T-helper 9 cell (primary cell): Measurements from ENCODE around the gene LYZL6.

Experiments used
- DNase-seq: peaks from one replicate; pipeline ENCODE4 v3.0.0-alpha.2; 2020
- total RNA-seq, 2 donors: gene quantifications; one replicate each; lab custom pipeline; 2026; lab: John Stamatoyannopoulos, UW

Gene LYZL6, protein sequence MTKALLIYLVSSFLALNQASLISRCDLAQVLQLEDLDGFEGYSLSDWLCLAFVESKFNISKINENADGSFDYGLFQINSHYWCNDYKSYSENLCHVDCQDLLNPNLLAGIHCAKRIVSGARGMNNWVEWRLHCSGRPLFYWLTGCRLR
- 0 reads per million in 2 donors for total RNA-seq

DNA sequence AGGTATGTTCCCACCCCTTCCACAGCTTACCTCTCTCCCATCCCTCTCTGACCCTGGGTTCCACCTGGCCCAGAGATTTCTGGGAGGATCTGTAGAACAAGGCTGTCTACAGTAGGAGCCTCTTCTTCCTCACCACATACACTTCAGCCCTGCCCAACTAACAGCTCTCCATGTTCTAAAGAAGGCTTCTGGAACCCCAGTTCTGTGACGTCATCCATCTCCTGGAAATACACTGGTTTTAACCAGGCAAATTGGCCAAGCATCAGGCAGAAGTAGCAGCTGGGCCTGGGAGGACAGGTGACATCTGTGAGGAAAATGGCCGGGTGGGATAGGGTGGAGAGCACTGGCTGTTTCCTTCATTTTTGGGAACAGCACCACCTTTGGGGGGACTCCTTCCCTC, at the start of gene LYZL6:
Gene LYZL6, minus strand, starts transcription at position 177 of the 400 bp plus-strand sequence. CDS start 4,357 bp downstream, outside the sequence.
- DNase-seq, result no peak

DNA sequence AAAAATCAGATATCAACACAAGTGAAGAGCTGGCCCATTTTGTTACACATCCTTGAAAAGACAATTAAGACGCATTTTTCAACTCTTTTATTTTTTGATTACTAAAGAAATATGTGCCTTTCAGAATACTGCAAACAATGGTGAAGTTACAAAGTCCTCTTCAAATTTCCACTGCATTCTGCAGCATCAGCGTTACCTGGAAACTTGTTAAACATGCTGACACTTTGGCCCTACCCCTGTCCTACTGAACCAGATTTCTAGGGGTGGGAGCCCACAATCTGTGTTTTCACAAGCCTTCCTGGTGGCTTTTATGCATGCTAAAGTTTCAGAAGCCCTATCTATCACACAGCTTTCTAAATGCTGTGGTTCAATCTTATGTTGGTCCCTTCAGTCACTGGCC, 47.6 kb upstream of the LYZL6 start:
- no peak for DNase-seq

DNA sequence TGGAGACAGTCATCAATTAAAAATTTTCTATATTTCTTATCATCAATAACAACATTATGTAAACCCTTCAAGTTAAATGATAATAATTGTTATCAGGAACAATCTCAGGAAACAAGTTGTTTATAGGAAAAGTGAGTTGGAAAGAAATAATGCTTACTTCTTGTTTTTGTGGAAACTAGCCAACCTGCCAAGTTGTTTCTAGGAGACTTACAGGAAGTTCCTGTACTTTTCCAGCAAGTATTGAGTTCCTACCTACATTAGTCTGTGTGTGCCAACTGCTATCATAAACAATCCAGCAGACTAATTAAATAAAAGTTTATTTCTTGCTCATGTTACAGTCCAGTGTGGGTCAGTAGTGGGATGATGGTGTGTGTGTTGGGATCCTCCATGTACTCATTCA, 44.7 kb upstream of the LYZL6 start:
- no peak for DNase-seq

DNA sequence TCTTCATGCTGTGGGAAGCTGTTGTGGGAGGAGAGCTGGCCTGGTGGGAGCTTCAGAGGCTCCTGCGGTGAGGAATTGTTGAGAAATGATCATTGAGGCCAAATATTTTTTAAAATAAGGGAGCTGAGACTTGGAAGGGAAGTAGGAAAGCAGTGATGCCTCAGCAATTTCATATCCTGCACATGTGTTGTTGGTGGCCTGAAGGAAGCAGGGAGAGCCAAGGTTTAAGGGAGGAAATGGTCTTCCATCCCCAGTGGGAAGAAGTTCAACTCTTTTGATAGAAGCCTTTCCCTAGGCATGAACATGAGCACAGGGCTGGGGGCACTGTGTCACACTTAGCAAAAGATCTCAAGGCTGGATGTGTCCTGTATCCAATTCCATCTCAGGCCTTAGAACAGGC, 43.1 kb upstream of the LYZL6 start, which contains the start of gene CCL14:
Gene CCL14, minus strand, starts transcription at position 87 of the 400 bp plus-strand sequence. Its CDS starts 80 bp downstream, at position 7.
- DNase-seq, result no peak

DNA sequence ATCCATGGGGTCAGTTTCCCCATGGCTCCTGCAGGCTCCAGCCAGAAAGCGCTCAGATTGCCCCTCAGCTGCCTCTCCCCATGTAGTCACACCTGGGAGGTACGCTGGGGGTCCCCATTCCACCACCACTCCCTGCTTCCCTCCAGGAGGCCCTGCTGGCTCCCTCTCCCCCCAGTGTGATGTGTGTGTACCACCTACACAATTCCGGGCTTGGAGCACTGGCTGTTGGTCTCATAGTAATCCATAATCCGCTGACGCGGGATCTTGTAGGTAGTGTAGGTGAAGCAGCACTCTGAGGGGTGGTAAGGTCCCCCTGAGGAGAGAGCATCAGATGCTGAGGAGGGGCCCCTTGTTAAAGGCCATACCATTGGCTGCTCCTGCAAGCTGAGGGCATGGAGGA, 40.6 kb upstream of the LYZL6 start:
- DNase-seq, result no peak

DNA sequence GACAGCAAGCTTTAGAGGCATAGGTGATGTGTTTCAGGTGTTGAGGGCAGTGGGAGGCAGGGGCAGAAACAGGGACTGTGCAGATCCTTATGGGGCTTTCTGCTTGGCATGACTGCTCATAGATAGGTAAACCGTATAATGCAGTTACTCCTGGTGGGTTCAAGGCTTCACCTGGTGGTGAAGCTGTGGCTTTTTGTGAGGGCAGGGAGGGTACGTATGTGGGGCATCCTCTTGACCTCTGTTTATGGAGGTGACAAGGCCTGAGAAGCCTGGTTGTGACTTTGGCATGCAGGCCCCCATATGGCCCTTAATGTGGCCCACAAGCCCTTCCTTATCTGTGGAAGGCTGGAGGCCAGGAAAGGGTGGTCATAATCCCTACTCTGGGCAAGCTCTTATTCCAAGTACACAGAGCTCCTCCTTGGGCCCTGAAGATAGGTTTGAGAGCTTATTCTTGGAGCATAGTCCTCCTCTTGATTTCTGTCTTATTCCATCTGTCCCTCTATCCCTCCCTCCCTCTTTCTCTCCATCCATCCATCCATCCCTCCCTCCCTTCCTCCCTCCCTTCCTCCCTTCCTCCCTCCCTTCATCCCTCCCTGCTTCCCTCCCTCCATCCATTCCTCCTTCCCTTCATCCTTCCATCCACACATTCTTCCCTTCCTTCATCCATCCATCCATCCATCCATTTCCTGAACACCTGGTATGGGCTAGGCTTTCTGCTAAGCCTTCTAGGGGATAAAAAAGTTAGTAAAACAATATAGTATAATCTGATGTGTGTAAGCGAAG, 39.1 kb upstream of the LYZL6 start:
- no peak for DNase-seq

DNA sequence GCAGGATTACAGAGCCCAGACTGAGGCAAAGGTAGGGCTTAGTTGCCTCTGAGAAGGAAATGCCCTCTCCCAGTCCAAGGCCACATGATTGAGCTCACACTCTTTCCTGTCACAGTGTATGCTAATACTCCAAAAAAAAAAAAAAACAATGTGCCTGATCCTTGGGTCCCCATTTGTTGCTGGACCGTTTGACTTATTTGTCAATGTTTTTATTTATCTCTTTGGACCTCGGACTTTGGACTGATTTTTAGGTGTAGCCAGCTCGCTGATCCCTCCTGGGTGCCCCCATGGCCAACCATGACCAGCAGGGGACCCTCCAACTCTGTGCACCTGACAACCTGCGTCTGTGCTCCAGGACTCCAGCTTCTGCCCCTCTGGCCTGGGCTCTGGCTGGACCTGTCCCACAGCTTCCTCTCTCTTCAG, 38.4 kb upstream of the LYZL6 start:
- no peak for DNase-seq

DNA sequence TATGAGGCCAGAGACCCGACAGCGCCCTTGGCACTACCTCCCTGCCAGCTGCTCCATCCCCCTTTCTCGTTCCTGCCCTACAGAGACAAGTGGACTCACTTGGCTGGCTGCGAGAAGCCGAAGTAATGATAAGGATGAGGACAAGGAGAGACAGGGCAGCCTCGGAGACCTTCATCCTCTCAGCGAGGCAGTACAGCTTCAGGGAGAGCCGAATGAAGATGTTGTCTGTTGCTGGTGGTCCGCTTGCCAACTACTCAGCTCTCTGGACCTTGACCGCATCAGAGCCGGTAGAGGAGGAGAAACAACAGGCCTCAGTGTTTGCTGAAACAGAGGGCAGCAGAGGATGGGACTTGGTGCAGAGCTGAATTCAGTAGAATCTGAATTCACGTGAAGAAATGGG, 37.7 kb upstream of the LYZL6 start, which contains the start of gene CCL16:
Gene CCL16, minus strand, starts transcription at position 252 of the 400 bp plus-strand sequence. Its CDS starts 77 bp downstream, at position 175.
- no peak for DNase-seq

DNA sequence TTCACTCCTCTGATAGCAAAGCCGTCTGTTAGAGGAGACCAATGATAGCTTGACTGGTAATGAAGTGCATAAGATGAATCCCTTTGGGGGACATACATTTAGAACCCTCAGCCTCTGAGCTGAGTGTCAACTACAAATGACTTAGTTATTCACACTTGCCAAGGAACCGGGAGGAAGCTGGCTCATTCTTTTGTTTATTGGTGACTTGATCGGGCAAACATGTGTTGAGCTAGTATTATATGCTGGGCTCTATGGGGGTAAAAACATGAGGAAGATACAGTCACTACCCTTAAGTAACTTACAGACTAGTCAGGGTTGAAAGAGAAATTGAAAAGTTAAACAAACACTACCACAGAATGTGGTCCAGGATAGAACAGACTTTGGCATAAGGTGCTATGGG, 34.8 kb upstream of the LYZL6 start:
- DNase-seq, result no peak

DNA sequence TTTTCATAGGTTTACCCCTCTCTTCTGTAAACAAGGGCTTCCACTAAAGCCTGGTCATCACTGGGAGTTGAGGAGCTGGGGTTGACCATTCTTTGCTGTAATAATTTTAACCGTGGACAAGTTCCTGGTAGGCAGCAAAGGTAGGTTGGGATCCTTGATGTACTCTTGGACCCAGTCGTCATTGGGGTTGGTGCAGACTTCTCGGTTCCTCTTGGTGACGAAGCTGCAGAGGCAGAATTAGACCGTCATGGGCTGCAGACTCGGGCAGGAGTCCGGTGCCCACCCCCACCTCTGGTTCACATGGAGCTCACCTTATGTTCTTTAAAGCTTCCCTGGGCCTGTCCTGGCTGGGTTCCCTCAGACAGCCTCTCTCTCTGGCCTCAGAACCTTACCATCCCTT, 34.0 kb upstream of the LYZL6 start:
- no peak for DNase-seq

DNA sequence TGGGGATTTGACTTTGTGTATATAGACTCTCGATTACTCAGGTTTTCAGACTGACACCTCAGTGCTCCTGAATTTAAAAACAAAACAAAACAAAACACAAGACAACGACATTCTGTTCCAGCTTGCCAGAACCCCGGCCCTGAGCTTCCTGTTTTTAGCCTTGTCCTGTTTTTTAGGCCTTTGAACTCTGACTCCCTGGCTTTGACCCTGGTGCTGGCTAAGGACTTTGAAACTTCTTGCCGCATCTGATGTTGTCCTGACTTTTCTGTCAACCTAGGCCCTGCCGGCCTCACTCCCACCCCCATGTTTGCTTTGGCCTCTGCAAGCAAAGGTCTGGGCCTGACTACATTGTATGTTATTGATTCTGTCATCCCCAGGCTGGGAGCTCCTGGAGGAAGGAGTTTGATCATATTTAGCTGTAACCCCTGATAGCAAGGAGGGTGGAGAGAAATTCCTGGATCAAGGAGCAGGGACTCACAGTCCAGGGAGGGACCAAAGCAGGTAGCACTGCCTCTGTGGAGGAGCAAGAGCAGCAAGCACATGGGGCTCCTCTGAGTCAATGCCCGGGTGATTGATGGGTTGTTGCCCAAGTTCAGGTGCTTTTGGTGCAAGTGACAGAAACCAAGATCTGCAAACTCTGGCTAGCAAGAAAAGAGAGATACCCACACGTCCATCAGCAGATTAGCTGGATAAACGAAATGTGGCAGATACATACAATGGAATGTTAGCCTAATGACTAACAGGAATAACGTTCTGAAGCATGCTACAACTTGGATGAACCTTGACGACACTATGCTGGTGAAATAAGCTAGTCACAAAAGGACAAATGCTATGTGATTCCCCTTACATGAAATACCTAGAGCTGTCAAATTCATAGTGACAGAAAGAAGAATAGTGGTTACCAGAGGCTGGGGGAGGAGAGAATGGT, 30.1 kb upstream of the LYZL6 start:
- DNase-seq, result no peak

DNA sequence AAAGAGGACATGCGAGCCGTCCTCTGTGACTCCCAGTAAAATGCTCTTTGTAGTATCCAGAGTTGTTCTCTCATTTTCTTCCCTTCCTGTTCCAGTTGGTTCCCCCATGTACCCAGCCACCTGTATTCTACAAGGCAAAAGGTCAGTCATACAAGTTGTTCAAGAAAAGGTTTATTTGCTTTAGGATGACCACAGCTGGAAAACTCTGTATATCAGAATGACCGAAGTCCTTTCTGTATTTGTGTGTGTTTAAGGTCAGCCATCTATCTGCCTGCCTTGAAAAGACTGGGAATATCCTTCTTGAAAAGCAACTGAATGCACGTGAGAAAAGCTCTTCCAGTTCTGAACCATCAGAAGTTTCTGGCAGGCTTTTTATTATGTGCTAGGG, 29.4 kb upstream of the LYZL6 start:
- DNase-seq, result no peak

DNA sequence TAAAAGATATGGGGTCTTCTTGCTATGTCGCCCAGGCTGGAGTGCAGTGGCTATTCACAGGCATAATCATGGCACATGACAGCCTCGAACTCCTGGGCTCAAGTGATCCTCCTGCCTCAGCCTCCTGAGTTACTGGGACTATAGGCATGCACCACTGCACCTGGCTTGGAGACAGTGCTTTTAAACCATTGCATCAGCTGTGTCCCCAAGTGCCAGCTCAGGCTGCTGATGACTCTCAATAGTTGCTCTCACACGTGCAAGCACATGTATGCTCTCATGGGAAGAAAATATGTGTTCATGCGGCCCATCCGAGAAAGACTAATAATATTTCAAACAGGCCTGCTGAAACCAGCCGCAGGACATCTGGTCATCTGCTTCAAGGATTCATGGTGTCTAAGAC, 29.0 kb upstream of the LYZL6 start:
- DNase-seq, result no peak

DNA sequence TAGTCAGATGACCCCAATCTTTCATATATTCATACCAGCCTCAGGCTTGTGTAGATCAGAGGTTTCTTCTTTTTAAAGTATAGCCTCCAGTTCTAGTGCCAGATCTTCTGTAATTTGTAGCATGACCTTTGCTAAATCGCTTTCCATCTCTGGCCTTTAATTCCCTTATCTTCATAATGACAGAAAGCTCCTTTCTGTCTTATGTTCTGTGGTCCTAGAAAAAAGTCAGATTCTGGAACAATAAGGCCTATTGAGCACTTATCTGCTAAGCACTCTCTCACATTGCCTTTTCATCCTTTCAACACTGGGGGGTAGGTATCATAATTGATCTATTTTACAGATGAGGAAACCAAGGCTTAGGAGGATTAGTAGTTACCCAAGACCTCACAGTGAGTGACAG, 28.6 kb upstream of the LYZL6 start:
- no peak for DNase-seq

DNA sequence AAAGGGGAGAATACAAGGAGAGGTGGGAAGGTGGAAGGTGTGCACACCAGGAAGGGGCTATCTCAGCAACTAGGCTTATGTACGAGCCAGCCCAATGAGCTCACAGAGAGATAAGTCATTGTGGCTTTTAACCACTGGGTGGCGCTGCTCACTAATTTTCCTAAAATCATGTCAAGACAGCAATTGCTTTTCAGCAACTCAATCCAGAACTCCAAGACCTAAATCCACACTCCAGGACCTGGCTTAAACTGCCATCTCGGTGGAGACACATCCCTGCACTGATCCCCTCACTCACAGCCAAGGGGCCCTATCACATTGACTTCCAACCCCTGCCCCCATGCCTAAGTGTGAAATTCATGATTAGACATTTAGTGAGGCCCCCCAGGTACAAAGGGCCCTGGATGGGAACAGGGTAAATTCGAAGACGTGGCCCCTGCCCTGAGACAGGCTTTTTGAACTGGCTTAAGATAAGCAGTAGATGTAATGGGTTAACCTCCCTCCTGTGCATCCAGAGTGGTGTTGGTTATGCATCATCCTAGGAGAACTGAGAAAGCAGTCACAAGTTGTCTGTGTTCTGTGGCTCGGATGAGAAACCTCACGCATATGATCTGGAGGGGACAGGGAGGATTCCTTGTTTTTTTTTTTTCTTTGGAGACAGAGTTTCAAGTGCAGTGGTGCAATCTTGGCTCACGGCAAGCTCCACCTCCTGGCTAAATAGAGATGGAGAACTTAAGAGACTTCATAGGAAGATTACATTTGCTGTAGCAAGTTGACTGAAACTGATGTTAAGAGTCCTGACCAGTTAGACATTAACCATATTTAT, 26.3 kb upstream of the LYZL6 start:
- DNase-seq, result peak; percentile 63

DNA sequence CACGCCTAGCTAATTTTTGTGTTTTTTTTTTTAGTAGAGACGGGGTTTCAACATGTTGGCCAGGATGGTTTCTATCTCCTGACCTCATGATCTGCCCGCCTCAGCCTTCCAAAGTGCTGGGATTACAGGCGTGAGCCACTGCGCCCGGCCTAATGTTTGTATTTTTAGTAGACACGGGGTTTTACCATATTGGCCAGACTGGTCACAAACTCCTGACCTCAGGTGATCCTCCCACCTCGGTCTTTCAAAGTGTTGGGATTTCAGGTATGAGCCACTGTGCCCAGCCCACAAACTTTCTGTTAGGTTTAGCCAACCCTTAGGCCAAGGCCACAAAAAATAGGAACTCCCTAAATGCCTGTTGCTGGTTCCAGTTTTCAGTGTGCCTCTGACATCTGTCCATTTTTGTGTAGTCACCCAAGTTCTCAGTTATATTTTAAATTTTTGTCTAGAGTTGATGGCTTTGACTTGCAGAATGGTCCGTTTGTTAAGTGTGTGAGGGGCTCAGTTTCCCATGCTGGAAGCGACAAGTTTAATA, 25.1 kb upstream of the LYZL6 start:
- no peak for DNase-seq

DNA sequence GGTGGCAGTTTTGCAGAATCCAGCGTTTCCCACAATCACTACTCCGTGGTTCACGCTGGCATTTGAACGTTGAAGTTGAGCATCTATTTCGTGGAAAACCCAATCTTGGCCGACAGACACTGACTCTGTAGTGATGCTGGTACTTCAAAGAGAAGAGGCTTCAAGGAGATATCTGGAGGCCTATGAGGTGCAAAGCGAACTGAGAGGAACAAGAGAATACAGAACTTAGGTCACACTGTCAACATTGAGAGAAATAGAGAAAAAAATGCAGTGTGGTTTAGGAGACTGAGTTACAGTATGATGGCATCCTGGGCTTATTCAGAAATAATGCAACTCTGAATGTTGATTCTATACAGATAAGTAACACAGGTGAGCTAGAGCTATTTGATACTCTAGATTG, 21.8 kb upstream of the LYZL6 start:
- no peak for DNase-seq

DNA sequence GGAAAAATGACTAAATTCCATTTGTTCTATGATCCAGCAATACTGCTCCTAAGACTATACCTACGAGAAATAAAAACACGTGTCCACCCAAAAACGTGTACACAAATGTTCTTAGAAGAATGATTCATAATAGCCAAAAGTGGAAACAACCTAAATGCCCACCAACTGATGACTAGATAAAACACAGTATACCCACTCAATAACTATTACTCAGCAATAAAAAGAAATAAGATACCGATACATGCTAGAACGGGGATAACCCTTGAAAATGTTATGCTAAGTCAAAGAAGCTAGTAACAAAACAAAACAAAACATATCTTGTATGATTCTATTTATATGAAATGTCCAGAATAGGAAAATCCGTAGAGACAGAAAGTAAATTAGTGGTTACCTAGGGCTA, 20.1 kb upstream of the LYZL6 start:
- DNase-seq, result no peak

DNA sequence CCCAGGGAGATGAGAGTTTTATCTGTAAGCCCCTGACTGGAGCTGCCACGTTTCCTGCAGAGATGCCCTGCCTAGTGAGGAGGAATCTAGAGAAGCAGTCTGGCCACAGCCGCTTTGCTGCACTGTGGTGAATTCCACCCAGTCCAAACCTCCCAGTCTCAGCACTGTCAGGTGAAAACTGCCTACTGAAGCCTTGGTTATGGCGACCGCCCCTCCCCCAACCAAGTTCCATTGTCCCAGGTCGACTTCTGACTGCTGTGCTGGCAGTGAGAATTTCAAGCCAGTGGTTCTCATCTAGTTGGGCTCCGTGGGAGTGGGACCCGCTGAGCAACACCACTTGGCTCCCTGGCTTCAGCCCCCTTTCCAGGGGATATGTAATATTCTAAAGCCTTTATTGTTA, 10.2 kb upstream of the LYZL6 start:
- DNase-seq, result no peak

DNA sequence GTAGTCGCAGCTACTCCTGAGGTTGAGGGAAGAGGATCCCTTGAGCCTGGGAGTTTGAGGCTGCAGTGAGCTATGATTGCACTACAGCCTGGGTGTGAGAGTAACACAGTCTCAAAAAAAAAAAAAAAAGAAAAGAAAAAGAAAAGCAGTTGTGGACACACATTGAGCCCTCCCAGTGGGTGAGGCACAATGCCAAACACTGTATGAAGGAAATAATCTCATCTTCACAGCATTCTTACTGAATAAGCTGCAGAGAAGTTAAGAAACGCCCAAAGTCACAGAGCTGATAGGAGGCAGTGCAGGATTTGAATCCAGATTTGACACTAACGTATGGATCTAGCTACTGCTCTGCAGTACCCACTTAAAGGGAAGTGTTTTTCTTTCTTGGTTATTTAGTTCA, 5.9 kb upstream of the LYZL6 start:
- DNase-seq, result no peak

DNA sequence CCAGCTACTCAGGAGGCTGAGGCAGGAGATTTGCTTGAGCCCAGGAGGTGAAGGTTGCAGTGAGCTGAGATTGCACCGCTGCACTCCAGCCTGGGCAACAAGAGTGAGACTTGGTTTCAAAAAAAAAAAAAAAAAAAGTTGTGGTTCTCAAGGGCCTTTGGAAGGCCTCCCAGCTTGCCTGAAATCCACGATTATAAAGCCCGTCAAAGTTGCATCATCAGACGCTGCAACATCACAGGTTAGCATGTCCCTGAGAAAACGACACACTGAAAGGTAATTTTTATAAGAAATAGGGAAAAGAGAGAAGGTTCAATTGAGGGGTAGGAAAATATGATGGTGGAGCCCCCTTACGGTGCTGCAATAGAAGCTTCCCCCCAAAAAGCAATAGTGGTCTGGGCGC, 4.6 kb upstream of the LYZL6 start:
- no peak for DNase-seq

DNA sequence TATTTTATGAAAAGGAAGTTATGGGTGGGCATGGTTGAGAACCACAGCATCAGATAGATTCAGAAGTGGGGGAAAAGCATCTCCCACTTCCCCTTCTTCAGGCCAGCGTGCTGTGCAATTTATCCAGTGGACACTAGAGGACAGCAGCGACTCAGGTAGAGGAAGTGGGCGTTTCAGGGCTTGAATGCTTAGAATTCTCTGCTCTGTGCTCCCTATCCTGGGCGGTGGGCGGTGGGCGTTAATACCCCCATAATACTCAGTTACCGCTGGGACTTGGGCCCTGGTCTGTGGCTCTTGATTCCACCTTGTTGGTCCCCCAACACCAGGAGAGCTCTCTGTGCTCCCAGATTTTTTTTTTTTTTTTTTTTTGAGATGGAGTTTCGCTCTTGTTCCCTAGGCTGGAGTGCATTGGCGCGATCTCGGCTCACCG, 3.7 kb upstream of the LYZL6 start:
- peak; percentile 12 for DNase-seq
